Spleen (tissue), 7 donors: ENCODE results near the gene SLC45A1.

Source experiments
- POLR2A ChIP-seq, 3 donors: fragments of 450-650 bp; IDR thresholded peaks; one replicate each; pipeline ENCODE4 v1.5.1; 2017; ENCODE audit warnings: antibody characterized with exemption in 3 of 3, mild to moderate bottlenecking in 1 of 3
- POLR2AphosphoS5 ChIP-seq, 3 donors: sonication (generic); formaldehyde crosslinking; IDR thresholded peaks; one replicate each; pipeline ENCODE4 v1.5.1; 2017; ENCODE audit warnings: antibody characterized with exemption in 3 of 3
- TF ChIP-seq, protein P1 (sequence below), 11 experiments: fragments of 200-600 bp in 7 of 11; fragments of 450-650 bp in 4 of 11; sonication (generic) in 4 of 11; IDR thresholded peaks in 8 of 11; conservative IDR thresholded peaks in 3 of 11; 1 replicate in 7 of 11; 2 replicates in 4 of 11; pipeline versions ENCODE4 v1.4.0 to v1.8.0; 2016 to 2021; ENCODE audit warnings: antibody characterized with exemption in 11 of 11, inconsistent platforms in 4 of 11, mild to moderate bottlenecking in 1 of 11
- donor health status: DM: no; HTN: no; CAD: no; lungs with moderate emphysema.
- donor health status: DM: no; HTN: no; CAD: no.
- donor health status: DM: no; HTN: no; CAD: no.

DNA sequence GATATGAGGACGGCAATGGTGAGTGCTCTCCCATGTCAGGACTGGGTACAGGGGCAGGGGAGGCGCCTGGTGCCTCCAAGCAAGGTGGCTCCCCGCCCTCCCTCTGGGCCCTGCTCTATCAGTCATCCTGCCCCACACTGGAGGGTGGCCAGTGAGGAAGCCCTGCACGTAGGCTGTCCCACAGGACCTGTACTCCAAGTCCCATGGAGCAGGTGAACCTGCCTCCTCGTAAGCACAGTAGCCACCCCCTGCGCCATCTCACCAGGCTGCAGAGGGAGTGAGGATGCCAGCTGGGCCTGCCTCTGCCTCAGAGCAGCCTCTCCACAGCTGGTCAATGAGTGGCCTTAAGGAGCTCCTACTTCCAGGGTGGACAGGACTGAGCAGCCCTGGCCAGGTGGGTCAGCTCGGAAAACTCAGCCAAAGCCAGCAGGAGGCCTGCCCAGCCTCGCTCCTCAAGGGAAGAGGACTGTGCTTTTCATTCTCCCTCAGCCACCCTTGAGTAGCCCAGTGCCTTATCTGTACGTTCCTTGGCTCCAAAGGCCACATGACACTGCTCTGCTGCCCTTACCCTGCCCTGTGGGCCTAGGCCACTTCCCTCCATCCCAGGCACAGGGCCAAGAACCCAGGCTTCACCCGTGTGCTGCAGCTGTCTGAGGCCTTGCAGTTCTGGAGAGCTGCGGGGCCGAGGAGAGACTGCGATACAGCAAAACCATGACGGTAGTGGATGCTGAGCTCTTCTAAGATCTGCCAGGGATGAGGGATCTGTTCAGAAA lies 39.6 kb downstream of the SLC45A1 start:
- TF ChIP-seq, protein P1, sequence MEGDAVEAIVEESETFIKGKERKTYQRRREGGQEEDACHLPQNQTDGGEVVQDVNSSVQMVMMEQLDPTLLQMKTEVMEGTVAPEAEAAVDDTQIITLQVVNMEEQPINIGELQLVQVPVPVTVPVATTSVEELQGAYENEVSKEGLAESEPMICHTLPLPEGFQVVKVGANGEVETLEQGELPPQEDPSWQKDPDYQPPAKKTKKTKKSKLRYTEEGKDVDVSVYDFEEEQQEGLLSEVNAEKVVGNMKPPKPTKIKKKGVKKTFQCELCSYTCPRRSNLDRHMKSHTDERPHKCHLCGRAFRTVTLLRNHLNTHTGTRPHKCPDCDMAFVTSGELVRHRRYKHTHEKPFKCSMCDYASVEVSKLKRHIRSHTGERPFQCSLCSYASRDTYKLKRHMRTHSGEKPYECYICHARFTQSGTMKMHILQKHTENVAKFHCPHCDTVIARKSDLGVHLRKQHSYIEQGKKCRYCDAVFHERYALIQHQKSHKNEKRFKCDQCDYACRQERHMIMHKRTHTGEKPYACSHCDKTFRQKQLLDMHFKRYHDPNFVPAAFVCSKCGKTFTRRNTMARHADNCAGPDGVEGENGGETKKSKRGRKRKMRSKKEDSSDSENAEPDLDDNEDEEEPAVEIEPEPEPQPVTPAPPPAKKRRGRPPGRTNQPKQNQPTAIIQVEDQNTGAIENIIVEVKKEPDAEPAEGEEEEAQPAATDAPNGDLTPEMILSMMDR (IDR thresholded peaks at IDR 0.05 in 8 of 11, conservative IDR thresholded peaks at IDR 0.05 in 3 of 11) = no peak
- TF ChIP-seq POLR2A (IDR thresholded peaks at IDR 0.05) = no peak
- TF ChIP-seq POLR2AphosphoS5 (IDR thresholded peaks at IDR 0.05) = peak; percentile 47 to 67 (median 63)
